ENCODE results near the gene KSR1.
"Not testable (repeated sequence)": the region's sequence is repeated elsewhere in the genome, so short reads cannot be mapped to it uniquely, and the experiment has no call there.

Gene KSR1

DNA sequence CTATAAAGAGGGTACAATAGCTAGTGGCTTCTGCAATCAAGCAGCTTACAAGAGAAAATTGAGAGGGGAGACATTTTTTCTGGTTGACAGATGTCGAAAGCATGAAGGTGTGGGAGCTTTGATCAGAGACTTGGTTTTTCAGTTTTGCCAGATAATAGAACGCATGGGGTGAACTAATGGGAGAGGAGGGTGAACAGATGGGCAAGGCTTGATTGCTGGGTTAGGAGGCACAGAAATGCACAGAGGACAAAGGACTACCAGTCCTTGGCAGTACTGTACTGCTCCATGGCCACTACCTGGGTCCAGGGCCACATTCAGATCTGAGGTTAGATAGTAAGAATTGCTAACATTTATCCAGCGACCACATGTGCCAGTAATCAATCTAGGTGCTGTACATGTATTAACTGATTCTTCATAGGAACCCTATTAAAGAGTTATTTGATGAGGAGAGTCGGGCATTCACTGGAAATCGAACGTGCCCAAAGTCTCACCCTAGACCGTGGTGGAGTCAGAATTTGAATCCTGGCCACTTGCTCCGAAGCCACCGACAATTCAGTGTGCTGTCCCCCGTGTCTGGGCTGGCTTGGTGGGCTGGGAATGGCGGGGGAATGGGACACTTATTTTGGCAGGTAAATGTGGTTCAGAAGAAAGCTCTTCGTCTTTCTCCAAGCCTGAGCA, 873 bp upstream of the KSR1 start:
- DNase-seq, result no peak

GRCh38 chr17:27456681-27457359, 572 bp downstream of the KSR1 start:
- no peak for DNase-seq

DNA sequence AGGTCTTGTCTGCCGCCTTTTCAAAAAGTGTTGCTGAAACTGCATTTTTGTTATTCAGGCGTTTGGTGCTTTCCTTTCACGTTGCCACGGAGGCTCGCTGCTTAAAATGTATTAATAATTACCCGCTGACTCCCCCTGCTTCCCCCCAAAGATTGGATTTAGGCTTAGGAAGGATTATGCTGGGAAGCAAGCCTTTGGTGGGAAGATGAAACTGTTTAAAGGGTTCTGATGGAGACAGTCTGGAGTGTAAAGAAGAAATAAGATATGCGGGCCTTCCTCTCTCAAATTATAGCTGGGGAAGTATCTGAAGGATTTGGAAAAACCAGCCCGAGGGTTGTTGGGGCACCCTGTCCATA, 1.1 kb downstream of the KSR1 start:
- DNase-seq, result no peak

- DNase-seq, result peak; percentile 39
Measured at GRCh38 chr17:27457731-27458523, 1.7 kb downstream of the KSR1 start.

GRCh38 chr17:27458524-27458908, 2.3 kb downstream of the KSR1 start:
- DNase-seq, result no peak

DNA sequence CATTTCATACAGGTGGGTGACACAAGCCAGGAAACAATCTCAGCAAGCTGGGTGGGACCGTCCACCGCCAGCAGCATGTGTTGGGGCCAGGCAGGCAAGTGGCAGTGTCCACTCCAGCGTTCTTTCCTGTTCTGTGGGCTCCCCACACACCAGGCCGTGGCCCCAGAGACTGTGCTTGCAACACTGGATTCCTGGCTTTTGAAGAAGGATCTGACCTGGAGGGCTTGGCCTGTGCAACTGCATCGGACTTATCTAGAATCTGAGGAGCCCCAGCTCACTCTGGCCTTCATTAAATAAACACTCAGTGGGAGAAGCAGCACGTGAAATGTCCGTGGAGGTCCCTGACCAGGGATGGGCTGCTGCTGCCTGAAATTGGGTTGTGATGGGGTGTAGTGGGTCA, 3.2 kb downstream of the KSR1 start:
- no peak for DNase-seq

GRCh38 chr17:27460196-27460725, 4.0 kb downstream of the KSR1 start:
- DNase-seq, result no peak

DNA sequence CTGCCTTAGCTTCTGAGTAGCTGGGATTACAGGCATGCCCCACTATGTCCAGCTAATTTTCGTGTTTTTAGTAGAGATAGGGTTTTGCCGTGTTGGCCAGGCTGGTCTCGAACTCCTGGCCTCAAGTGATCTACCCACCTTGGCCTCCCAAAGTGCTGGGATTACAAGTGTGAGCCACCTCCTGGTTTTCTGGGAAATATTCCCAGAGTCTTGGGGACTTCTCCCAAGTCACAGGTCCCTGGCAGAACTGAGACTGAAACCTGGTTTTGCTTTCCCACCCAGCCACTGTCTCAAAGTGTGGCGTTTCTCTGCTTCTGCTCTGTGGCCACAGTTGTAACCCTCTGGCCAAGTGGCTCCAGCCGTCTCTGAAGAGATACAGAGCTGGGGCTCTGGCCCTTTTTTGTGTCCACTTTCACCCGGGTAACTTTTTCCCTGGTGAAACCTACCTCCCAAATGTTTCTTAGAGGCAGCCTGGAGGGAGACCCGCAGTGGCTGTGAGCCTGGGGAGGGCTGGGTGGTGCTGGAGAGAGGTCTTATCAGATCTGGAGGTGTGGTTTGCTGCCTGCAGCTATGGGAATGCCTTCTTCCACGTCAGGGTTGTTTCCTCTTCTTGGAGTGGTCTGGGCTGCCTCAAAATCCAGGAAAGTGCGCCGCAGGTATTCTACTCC, 5.1 kb downstream of the KSR1 start:
- DNase-seq, result no peak

DNA sequence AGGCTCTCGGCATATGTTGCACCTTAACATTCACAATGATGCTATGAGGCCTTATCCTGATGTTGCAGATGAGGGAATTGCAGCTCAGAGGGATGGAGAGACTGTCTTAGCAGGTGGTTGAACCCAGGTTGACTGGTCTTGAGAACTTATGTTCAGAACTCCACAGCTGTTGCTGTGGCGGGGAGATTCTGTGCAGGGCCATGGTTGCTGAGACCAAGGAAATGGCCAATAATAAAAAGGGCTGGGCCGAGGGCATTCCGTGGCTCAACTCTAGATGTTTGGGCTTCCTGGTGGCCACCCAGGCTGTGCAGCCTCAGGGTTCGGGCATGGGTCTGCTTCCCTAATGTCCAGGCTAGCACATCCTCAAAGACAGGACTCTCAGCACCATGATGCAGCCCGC, 5.9 kb downstream of the KSR1 start:
- DNase-seq, result no peak

- no peak for DNase-seq
Measured at GRCh38 chr17:27462714-27463113, 6.5 kb downstream of the KSR1 start.

DNA sequence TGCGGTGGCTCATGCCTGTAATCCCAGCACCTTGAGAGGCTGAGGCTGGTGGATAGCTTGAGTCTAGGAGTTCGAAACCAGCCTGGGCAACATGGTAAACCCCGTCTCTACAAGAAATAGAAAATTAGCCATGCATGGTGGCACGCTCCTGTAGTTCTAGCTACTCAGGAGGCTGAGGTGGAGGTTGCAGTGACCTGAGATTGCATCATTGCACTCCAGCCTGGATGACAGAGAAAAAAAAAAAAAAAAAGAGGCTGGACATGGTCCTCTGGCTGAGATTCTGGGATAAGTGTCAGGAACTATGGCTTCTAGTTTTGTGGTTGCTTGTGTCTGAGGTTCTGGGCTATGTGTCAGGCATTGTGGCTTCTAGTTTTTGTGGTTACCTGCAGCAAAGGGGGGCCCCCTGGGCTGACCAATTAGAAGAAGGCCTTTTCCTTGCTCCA, 7.0 kb downstream of the KSR1 start:
- DNase-seq, result peak; percentile 17

GRCh38 chr17:27464019-27464418, 7.8 kb downstream of the KSR1 start:
- DNase-seq, result not testable (repeated sequence)

DNA sequence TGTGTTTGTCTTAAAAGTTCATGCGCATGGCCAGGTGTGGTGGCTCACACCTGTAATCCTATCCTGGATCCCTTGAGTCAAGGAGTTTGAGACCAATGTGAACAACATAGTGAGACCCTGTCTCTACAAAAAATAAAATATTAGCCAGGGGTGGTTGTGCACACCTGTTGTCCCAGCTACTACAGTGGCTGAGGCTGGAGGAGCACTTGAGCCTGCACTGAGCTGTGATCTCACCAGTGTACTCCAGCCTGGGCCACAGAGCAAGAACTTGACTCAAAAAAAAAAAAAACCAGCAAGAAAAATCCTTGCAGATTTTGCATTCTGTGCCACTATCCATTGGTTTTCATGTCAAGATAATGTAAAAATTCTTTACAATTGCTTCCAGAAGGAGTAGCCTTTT, 8.2 kb downstream of the KSR1 start:
- DNase-seq, result no peak

DNA sequence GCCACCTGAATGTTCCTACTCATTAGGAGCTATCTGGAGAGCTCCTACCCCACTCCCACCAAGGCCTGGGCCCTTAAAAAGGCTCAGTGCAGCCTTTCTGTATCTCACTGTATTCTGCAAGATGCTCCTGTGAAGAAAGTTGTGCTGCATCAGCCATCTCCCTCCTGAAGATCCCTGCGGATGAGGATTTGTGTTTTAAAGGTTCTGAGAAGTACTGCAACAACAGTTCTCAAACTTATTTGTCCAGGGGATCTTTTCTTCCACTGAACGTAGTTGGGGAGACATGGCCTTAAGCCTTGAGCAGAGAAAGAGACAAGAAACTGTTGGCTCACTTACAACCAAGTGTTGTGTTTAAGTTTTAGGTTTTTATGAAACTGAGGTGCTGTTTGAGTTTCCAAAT, 9.6 kb downstream of the KSR1 start:
- not testable (repeated sequence) for DNase-seq

GRCh38 chr17:27466376-27466742, 10.1 kb downstream of the KSR1 start:
- no peak for DNase-seq

GRCh38 chr17:27466743-27467375, 10.6 kb downstream of the KSR1 start:
- peak; percentile 77 for DNase-seq

- no peak for DNase-seq
Measured at GRCh38 chr17:27469256-27469655, 13.0 kb downstream of the KSR1 start.

DNA sequence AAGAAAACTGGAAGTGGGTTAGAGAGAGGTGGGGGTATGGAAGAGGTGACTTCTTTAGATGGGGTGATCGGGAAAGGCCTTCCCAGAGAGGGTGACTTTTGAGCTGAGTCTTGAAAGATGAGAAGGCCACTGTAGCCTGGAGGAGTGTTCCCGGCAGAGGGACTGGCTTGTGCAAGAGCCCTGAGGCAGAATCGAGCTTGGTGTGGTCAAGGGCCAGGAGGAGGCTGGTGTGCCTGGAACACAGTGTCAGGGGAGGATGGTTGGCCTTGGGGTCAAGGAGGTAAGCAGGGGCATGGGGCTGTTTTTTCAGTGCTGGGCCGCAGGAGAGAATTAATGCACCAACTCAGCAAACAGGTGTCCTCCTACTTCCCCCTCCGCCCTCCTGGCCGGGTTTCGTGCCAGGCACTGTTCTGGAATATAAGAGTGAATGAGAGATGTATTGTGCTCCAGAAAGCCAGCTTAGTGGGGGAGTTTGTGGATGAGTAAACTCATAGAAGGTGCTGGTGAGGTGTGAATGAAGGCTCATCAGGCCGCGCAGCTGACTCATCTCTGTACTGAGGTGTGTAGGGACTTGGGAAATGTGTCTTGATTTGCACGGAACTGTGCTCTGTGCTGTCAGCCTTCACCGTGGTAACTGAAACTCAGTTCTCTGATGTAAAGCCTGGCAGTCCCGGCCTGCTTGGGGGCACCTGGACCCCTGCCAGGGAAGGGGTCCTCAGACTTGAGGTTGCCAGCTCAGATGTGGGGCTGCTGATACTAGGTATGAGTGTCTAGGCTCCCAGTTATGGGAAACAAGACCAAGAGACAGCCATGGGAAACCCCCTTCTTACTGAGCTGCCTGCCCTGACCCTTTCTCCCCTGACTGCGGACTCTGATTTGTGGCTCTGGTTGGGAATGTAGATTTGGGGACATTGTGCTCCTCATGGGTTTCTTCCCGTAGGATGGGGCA, 15.3 kb downstream of the KSR1 start:
- DNase-seq, result no peak

DNA sequence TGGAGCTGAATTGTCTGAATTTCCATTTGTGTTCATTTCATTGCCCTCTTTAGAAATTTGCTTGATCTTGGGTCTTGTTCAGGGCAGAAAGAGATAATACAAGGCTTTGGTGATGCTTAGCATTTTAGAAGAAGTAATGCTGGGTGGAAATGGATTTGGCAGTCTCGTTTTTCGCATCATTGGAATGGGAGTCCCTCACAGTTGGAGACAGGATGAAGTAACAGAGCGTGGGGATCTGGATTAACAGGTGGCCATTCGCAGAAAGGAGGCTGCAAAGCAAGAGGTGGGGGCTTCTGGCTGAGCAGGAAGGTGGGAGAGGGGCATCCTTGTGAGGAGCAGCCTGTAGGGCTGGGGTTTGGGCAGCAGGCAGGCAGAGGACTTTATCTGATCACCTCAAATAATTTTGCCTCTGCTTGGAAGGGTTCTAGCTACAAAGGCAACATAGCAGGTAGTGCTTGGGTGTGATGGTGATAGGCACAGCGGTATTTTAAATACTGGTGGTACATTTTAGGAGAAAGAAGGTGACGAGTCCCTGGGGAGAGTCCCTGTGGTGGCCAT, 17.0 kb downstream of the KSR1 start:
- no peak for DNase-seq

DNA sequence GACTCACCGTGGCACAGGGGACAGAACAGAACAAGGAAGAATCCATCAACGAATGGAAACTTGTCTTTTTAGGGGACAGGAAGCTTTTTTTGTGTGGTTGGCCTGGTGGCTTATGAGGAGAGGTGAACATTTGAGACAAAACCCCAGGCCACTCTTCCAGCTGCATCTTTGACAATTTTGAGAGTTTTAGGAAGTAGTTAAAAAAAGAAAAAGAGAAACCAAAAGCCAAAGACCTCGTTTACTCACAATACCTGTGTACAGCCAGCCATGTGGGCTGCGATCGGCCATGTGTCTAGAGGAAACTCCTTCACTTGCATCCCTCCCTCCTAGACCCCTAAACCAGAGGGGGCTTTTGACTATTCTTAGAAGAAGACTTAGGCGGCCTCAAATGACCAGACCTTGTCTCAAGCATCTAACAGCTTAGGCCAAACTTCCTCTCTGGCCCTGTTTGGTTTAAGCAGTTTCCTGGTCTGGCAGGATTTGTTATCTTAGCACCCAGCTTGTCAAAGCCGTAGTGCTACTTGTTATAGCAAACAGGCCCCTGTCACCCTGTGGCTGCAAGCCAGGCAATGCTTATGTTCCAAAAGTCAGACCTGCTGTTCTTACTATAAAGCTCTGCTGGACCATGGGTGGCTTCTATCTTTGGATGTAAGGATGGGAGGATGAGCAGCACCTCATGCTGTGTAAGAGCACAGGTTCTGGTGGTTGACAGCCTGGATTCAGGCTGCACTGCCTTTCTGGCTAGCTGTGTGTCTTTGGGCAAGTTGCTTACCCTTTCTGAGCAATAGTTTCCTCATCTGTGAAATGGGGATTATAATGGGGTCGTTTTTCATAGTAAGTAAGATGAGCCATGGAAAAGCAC, 17.7 kb downstream of the KSR1 start:
- DNase-seq, result peak; percentile 97
